DOHH2 (cell line): Measurements from ENCODE around the gene PPFIA4.

ENCODE experiments used
- H3F3A ChIP-seq: fragments of 200-600 bp; sonication (generic), shearing (Covaris generic); 2 replicates; pipeline ENCODE4 v1.6.0; 2016; ENCODE audit warnings: antibody characterized with exemption, mild to moderate bottlenecking; ENCODE audit not compliant: control insufficient read depth, insufficient read depth
- H3K27ac ChIP-seq: fragments of 200-600 bp; sonication (generic); 2 replicates; pipeline ENCODE4 v1.5.1; 2014; ENCODE audit warnings: low read depth, mild to moderate bottlenecking, low read length, moderate library complexity
- H3K27me3 ChIP-seq: fragments of 200-600 bp; sonication (generic); 2 replicates; pipeline ENCODE4 v1.6.1; 2014; ENCODE audit warnings: mild to moderate bottlenecking, low read length, mixed read lengths; ENCODE audit not compliant: control insufficient read depth
- H3K36me3 ChIP-seq: fragments of 200-600 bp; sonication (generic); 2 replicates; pipeline ENCODE4 v1.6.1; 2014; ENCODE audit warnings: mild to moderate bottlenecking, low read length, moderate library complexity, mixed read lengths; ENCODE audit not compliant: control insufficient read depth
- H3K4me1 ChIP-seq: fragments of 200-600 bp; sonication (generic); 2 replicates; pipeline ENCODE4 v1.6.1; 2014; ENCODE audit warnings: mild to moderate bottlenecking, low read length, mixed read lengths; ENCODE audit not compliant: control insufficient read depth
- H3K4me2 ChIP-seq: fragments of 200-600 bp; sonication (generic); 2 replicates; pipeline ENCODE4 v1.6.0; 2014; ENCODE audit warnings: mild to moderate bottlenecking, low read length, moderate library complexity
- H3K4me3 ChIP-seq: fragments of 200-600 bp; sonication (generic); 2 replicates; pipeline ENCODE4 v1.5.1; 2014; ENCODE audit warnings: mild to moderate bottlenecking, low read length, mixed read lengths
- H3K79me2 ChIP-seq: fragments of 200-600 bp; sonication (generic); 2 replicates; pipeline ENCODE4 v1.6.1; 2014; ENCODE audit warnings: mild to moderate bottlenecking, low read length, mixed read lengths; ENCODE audit not compliant: control insufficient read depth
- H3K9me2 ChIP-seq: fragments of 200-600 bp; sonication (generic); replicated peaks from 2 replicates; pipeline ENCODE4 v1.6.1; 2014; ENCODE audit warnings: mild to moderate bottlenecking, low read length, mixed read lengths; ENCODE audit not compliant: control insufficient read depth
- H3K9me3 ChIP-seq: fragments of 200-600 bp; sonication (generic); 2 replicates; pipeline ENCODE4 v1.6.1; 2014; ENCODE audit warnings: antibody characterized with exemption, low read length, mixed read lengths; ENCODE audit not compliant: control insufficient read depth, insufficient read depth
- H4K20me1 ChIP-seq: fragments of 200-600 bp; sonication (generic); 2 replicates; pipeline ENCODE4 v1.6.0; 2014; ENCODE audit warnings: low read depth, mild to moderate bottlenecking, antibody characterized with exemption, low read length, moderate library complexity; ENCODE audit not compliant: control insufficient read depth, insufficient read depth
- CTCF ChIP-seq: fragments of 200-600 bp; sonication (generic); IDR thresholded peaks from one replicate; pipeline ENCODE4 v1.5.1; 2014; ENCODE audit warnings: antibody characterized with exemption, mild to moderate bottlenecking, low read depth, low read length; ENCODE audit not compliant: poor library complexity, severe bottlenecking
- EZH2phosphoT487 ChIP-seq: fragments of 200-600 bp; sonication (generic); IDR thresholded peaks from 2 replicates; pipeline ENCODE4 v1.6.1; 2017; ENCODE audit warnings: borderline replicate concordance, mild to moderate bottlenecking, antibody characterized with exemption, low read length, moderate library complexity, mixed read lengths

PPFIA4 gene

GRCh38 chr1:203081465-203082230 is 55.4 kb downstream of the PPFIA4 start:
- Histone ChIP-seq H3K4me3 (no peak overlapping the region), H3K9me3 (no peaks in the 10 kb centered on the region), H3K27ac (no peak overlapping the region), H3K9me2 (no peaks in the 10 kb centered on the region), H3K36me3 (no peaks in the 10 kb centered on the region), H3K4me2 (no peak overlapping the region), H4K20me1 (no peaks in the 10 kb centered on the region), H3K79me2 (no peaks in the 10 kb centered on the region), H3K27me3 (peaks cover 10% of the 10 kb centered on the region; the same call in 1 of the 2 replicates), H3K4me1 (no peaks in the 10 kb centered on the region), H3F3A (no peaks in the 10 kb centered on the region)
- TF ChIP-seq CTCF: no peak
- TF ChIP-seq EZH2phosphoT487: no peak

DNA sequence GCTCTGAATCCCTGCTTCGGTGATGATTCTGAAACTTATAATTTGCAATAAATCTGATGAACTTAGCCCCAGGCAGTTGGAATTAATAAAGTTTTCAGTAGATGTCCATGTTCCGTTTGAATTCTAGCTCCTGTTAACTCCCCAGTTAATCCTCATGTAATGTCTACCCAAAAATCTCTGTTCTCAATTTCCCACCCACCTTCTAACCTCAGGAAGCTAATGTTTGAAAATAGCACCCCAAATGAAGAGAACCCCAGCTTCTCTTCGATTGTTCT is 55.9 kb downstream of the PPFIA4 start:
- no peaks in the 10 kb centered on the region for H3K9me3 ChIP-seq
- H3K4me2 ChIP-seq: no peak overlapping the region
- peaks cover 7% of the 10 kb centered on the region; the same call in 1 of the 2 replicates for H3K27me3 ChIP-seq
- H3K9me2 ChIP-seq: no peaks in the 10 kb centered on the region
- no peaks in the 10 kb centered on the region for H4K20me1 ChIP-seq
- no peaks in the 10 kb centered on the region for H3K36me3 ChIP-seq
- H3F3A ChIP-seq: no peaks in the 10 kb centered on the region
- no peaks in the 10 kb centered on the region for H3K79me2 ChIP-seq
- H3K4me1 ChIP-seq: no peaks in the 10 kb centered on the region
- H3K27ac ChIP-seq: no peak overlapping the region
- no peak for TF ChIP-seq EZH2phosphoT487
- H3K4me3 ChIP-seq: no peak overlapping the region

- peaks cover 7% of the 10 kb centered on the region; the same call in 1 of the 2 replicates for H3K27me3 ChIP-seq
Measured at GRCh38 chr1:203082571-203083462, 56.5 kb downstream of the PPFIA4 start.

More at GRCh38 chr1:203082571-203083462, 56.5 kb downstream of the PPFIA4 start:
- Histone ChIP-seq H3K36me3 (no peaks in the 10 kb centered on the region), H3K9me3 (no peaks in the 10 kb centered on the region), H3K79me2 (no peaks in the 10 kb centered on the region), H3K9me2 (no peaks in the 10 kb centered on the region), H3K4me2 (no peak overlapping the region), H3K27ac (no peak overlapping the region), H3F3A (no peaks in the 10 kb centered on the region), H3K4me1 (no peaks in the 10 kb centered on the region), H3K4me3 (no peak overlapping the region), H4K20me1 (no peaks in the 10 kb centered on the region)
- TF ChIP-seq CTCF (no peak), EZH2phosphoT487 (no peak)
